Ishikawa (cell line): ENCODE data around the gene GALNT13.

Source experiments
- EP300 ChIP-seq: IDR thresholded peaks from 2 replicates; pipeline ENCODE4 v1.6.1; 2012; ENCODE audit warnings: borderline replicate concordance
- TAF1 ChIP-seq: IDR thresholded peaks from 2 replicates; pipeline ENCODE4 v1.6.1; 2012; ENCODE audit warnings: low read depth, mild to moderate bottlenecking
- TEAD4 ChIP-seq: IDR thresholded peaks from 2 replicates; pipeline ENCODE4 v1.6.1; 2012

DNA sequence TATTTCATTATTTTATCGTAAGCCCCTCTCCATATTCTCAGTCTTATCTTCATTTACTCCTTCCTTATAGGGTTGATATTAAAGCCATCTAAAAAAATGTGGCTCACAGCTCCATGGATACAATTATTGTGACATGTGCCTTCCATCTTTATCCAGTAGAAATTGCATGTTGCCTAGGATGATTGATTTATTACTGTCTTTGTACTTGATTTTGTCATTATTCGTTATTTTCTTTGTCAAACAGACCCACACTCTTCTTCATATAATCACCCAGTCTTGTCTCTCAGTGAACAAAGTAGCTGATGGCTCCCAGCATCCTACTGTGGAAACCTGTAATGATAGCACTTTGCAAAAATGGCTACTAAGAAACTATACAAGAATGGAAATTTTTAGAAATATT, 574.6 kb downstream of the GALNT13 start:
- TF ChIP-seq TEAD4 = no peak
- TF ChIP-seq TAF1 = no peak
- TF ChIP-seq EP300 = no peak
